GM18870 (cell line): ENCODE data around the gene REPS1.
A peak's percentile ranks its signal among the peaks of the same experiment; 100 is the strongest.

Experiments
- ATAC-seq: cut with Tn5 transposase; IDR thresholded peaks from one replicate; pipeline ENCODE4 v1.9.1; 2021; ENCODE audit warnings: moderate library complexity; ENCODE audit not compliant: unreplicated experiment

The REPS1 gene

DNA sequence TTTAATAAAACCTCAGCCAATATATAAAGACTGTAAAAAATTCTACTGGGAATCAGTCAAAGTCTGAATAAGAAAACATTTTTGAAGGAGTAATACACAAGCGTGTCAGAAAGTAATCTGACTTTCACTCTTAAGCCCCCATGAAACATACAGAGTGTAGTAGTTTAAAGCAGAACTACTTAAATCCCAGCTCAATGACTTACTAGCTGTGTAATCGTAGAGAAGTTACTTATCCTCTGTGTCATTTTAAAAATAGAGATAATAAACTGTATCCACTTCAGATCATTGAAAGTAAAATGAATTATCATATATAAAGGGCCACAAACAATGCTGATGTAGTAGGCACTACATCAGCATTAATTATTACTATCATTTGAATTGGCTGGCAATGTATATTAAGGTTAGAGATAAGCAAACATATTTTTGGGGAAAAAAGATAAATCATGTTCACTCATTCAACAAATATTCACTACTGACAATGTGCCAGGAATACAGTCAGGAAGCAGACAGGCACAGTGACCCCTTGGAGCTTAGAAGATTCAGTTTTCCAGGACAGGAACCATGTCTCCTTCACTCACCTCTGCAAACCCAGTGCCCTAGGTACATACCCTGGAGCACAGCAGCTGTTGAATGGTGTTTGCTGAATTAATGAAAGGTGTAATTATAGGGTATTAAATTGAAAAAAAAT is 14.4 kb downstream of the REPS1 start:
- no peak for ATAC-seq

DNA sequence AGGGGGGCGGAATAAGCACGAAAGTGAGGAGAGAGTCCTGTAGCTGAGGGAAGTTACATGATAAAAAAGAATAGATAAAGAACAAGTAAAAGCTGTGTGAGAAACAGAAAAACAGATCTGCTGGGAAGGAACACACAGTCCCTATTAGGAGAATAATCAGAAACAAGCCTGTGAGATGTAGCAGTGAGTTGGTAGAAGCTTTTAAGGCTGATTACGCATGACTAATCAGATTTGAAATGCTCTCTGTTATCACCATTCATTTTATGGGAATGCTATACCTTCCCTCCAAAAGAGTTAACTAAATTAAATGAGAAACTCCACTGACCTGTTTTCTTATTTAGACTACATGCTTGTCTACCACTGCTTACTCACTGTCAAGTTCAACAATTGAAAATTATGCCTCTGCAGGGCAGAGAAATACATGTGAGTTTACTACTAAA is 15.8 kb downstream of the REPS1 start:
- no peak for ATAC-seq

DNA sequence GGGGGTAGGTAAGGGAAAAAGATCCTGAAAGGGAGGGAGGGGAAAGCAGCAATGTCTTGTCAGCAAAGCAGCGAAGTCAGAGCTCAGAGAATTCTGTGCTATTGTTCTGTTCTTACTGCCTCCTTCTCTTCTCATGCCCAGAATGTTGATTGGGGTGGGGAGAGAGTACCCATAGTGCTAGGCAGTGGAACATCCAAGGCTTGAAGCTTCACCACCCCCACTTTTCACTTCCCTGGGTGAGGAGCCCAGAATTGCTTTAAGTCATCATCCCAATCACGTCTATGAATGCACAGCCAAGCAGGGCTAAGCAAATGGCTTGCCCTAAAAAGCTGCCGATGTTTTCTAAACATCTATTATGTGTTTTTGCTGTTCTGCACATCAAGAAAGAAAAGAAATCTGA is 16.5 kb downstream of the REPS1 start:
- no peak for ATAC-seq

DNA sequence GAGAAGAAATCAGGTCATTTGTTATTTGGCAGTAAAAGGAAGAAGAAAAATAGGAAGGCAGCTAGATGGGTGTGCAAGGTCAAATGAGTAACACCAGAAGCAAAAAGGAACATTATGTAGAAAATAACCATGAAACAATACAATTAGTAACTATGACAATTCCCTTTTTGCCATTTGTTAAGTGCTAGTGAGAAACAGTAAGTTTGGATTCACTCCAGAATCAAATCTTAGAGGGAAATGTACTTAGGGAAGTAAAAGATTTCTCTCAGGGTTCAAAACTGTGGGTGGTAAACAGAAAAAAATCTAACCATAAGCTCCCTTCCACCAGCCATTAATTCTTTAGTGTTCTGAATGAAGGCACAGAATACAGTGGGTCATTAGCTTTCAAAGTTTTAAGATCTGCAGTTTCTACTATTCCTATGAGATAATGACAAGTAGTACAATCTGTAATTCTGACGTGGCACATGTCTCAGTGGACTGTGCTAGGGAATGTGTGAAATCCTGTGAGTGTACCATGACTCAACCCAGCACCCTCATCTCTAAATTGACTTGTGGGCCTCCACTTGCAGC is 17.1 kb downstream of the REPS1 start:
- ATAC-seq = no peak

DNA sequence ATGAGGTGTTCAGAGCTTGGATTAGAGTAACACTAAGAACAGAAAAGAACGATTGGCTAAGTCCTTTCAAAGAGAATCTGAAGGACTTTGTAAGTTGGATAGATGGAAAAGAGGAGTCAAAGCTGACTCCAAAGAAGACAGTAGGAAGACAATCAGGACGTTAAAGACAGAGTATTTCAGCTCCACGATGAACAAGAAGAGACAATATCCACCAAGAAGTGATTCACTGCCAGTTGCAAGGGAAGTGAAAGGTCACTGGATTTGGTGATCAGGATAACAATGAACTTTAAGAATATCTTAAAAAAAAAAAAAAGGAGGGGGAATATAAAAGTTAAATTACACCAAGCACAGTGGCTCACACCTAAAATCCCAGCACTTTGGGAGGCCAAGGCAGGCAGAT is 17.9 kb downstream of the REPS1 start:
- ATAC-seq = no peak

DNA sequence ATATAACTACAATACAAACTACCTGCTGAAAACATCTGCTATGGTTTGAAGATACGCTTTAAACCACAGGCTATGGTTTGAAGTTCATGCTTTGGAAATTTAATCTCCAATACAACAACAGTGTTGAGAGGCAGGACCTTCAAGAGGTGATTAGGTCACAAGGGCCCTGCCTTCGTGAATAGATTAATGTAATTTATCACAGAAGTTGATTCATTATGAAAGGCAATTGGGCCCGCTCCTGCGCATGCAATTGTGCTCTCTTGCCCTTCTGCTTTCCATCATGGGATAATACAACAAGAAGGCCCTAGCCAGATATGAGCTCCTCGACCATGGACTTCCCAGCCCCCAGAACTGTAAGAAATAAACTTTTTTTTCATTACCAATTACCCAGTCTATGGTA is 21.2 kb downstream of the REPS1 start:
- no peak for ATAC-seq

DNA sequence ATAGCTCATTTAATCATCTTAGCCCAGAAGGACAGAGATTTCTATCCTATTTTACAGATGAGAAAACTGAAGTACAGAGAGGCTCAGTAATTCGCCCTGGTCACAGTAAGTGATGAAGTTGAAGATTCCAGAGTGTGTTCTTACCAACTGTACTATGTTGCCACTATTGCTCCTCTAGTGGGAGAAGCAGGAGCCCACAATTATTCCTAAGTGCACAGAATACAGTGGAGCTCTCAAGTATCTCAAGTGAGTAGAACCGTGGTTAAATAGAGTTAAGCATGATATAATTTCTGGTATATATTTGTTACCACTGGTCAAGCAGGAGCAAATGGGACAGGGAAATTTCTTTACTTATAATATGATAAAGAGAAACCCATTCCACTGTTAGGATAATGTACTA is 22.1 kb downstream of the REPS1 start:
- no peak for ATAC-seq

DNA sequence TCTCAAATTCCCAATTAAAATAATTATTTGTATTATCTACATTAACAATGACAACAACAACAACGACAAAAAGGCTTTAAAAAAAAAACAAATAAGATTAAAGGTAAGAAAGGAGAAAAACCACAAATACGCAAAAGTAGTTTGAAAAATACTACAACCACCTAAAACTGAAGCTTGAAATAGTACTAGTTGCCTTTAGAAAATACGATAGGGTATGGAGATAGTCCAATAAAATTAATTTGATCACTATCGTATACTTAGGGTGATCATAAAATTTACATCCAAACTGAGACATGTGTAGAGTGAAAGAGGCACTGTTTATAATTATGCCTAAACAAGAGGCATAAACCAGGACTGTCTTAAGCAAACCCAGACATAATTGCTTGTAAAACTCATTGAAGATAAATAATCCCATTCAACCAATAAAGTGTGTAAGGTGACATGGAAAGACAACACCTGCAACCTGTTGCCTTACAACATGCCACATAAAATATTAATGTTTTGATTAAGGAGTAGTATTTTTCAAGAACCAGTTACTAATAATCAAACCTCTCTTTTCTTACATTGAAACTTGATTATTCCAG is 22.7 kb downstream of the REPS1 start:
- no peak for ATAC-seq

DNA sequence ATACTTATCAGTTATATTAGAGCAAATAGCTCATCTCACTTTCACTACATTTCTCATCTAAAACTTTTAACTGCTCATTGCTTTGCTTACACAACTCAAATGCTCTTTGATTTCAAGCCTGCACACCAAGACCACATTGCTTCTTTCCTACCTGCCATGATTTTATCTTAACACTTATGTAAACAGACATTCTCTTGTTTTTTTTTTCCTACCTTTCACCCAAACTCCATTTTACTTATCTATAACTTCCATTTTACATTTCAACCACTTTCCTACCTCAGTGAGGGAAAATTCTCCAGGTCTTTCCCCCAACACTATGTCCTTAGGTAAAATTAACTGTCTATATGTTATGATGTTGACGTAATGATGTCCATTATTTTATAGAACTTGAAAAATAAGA is 24.0 kb downstream of the REPS1 start:
- ATAC-seq = no peak

DNA sequence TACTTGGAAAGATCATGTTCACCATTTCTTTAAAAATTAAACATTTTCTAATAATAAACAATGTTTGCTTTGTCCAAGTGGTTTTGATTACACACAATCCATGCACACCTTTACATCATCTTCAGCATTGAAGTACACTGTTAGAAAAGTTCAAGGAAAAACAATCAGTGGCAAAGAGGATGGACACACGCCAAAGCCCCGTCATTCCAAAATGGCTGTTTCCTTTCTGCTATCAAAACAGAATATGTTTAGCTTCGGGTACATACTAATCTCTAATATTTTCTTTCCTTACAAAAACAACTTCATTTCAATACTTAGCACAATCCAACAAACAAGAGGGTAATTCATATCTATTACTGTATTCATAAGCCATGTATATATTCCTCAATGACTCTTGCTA is 24.5 kb downstream of the REPS1 start:
- ATAC-seq = no peak

DNA sequence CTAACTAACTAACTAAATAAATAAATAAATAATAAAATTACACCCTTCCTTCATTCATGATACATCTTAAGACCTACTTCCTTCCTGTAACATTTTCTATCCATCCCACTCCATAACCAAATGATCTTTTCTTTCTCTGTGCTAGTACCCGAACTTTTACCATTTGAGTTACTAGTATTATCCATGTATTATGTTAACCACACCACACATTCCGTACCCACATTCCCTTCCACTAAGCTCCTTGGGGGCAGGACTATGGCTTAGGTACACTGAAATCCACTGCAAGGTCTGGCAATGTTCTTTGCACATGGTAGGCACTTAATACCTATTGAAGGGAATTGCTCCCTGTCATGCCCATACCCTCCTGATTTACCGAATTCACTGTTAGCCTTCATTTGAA is 24.9 kb downstream of the REPS1 start:
- no peak for ATAC-seq

DNA sequence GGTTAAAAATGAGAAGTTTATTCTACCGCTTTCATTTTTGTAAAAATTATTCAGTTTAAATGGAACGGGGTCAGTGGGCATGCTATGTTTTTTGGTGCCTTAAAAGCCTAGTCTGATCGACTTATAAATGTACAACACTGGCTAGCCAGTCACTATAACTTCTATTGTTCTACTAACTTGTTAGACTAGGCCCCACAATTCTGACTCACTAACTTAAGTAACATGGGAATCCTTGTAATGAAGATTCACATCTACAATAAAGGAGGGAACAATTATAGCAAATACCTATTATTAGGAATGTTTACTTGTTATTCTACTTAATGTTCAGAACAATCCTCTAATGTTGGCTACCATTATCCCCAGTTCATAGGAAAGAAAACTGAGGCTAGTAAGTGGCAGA is 28.5 kb downstream of the REPS1 start:
- no peak for ATAC-seq

DNA sequence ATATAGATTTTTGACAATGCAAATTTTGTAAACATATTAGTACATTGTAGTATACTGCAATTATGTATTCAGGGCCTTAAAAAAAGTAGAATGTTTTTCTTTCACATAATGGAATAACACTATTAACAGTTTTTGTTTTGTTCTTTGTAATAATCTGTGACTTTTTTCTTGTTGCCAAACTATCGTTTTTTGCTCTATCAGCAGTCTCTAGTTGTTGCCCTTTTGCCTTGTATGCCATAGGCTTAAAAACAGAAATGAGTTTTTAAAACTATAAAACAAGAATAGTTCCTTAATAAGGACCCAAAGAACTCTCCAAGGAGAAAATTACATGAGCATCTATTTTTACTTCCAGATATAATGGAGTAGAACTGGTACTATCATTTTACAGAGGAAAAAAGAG is 29.5 kb downstream of the REPS1 start:
- ATAC-seq = no peak

DNA sequence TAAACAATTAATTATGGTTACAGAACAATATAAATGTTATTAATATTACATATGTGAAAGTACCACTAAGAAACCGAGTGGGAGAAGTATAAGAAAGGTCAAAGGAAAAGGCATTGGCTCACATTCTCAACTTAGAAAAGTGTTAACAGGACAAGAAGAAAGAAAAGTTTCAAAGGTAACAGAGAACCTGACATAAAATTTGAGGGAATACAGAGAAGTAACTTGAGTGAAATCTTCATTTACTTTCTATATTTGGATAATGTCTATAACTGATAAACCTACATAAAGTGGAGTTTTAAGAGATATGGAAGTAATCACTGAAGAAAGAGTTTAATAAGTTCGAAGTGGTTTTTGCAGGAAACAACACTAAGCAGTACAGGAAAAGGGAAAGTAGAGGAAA is 30.1 kb downstream of the REPS1 start:
- no peak for ATAC-seq

DNA sequence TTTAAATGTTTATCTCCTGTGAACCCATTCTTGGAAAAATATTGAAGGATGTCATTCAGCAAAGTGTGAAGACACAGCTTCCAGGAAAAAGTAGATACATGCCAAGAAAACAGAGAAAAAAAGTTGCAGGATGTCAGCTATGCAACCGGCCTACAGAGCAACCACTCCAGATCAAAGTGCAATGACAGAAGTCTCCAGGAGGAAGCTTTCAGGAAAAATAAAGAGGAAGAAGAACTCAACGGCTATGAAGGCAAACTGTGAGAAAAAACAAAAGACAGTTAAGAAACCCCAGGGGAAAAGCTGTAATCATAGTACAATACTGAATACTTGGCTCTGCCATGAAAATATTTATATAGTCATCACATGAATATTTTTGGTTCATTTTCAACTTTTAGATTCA is 30.6 kb downstream of the REPS1 start:
- no peak for ATAC-seq

DNA sequence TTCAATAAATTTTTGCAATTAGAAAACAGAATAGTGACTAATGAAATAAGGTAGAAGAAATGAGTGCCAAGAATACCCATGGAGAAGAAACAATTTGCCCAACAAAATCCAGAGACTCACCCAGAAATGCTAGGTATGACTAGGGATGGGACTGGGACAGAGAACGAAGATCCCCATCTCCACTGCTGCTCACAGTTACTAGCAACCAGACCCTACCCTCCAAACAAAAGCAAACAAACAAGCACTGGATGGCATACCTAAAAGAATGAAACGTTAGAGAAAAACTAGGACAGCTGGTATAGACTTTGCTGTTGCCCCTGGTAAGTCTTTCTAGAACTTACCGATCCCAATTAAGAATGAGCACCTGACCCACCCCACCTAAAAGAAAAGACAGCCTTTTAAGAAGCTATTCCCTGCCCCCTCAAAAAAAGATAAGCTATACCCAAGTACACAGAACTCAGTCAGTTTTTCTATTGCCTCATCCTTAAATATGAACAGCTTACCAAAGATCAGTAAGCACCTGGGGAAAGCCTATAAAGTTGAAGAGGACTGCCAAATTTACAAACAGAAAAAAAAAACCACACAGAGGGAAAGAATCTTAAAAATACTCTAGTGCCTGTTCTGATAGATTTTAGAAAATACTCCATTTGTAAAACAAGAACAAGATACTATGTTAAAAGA is 31.7 kb downstream of the REPS1 start:
- ATAC-seq = no peak

DNA sequence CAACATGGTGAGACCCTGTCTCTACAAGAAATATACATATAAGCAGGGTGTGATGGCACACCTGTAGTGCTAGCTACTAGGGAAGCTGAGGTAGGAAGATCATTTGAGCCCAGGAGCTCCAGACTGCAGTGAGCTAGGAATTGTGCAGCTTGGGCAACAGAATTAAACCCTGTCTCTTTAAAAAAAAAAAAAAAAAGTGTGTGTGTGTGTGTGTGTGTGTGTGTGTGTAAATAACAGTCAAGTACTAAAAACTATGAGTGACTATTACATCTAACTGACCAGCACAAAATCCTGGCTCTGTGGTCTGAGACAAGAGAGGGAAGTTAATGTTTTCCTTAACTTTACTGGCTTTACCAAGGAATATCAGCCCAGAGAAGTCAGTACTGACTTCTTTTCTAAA is 32.8 kb downstream of the REPS1 start:
- ATAC-seq = no peak

DNA sequence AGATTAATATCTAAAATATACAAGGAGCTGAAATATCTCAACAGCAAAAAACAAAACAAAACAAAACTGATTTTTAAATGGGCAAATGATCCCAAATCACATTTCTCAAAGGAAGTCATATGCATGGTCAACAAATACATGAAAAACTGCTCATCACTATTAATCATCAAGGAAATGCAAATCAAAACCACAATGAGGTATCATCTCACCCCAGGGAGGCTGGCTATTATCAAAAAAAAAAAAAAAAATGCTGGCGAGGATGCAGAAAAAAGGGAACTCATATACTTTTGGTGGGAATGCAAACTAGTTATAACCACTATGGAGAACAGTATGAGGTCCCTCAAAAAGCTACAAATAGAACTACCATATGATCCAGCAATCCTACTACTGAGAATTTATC is 34.6 kb downstream of the REPS1 start:
- ATAC-seq = peak; percentile 47

DNA sequence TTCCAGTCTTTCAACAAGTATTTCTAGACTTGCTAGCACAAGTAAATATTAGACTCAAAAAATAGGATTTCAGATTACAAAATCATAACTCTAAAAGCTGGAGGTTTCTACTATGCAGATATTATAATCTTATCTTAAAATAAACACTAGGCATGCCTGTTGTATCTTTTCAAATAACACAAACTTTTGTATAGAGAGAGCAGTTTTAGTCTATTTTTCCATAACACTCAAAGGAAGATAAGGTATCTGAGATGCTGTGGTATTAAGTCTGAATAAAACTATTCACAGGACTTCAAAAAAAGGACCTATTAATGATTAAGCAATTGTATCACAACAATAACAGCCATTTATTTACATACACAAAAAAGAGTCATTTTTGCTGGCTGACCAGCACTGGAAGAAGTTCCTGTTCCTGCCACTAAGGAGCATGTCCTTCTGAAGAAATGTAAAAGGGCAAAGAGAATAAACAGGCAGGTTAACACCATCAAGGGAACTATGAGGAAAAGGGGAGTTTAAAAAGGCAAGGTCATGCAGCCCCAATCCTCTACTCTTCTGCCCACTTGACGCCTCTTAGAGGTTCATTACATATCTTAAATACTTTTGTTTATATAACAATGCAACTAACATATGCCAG is 39.4 kb downstream of the REPS1 start:
- ATAC-seq = no peak

DNA sequence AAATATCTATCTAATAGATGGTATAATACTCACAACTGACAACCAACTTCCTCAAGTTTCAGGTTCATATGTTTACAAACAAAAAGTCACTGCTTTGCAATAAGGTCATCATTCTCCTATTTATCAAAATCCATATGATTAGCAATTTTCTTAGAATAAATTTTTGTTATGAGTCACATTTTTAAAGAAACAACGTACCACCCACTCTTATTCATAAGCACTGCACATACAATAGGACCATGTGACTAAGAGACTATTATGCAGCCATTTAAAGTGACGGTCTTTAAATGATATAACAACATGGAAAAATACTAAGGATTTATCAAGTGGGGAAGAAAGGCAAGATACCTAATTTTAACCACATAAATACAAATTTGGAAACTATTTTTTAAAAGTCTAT is 40.0 kb downstream of the REPS1 start:
- ATAC-seq = no peak

DNA sequence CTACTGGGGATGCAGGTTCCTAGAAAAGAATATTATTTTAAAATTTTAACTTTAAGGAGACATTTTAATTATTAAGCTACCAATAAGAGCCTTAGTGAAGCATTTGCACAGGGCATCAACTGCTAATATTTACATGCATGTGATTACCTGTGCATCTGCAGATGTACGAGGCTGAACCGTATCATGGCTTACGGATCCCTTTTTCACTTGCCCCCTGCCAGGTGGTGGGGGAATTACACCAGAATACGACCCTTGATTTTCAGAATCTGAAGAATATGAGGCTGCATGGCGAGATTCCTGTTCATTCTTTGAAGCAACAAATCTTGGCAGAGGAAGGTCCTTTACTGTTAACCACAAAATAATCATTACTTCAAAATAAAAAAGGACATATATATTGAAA is 42.7 kb downstream of the REPS1 start:
- no peak for ATAC-seq

DNA sequence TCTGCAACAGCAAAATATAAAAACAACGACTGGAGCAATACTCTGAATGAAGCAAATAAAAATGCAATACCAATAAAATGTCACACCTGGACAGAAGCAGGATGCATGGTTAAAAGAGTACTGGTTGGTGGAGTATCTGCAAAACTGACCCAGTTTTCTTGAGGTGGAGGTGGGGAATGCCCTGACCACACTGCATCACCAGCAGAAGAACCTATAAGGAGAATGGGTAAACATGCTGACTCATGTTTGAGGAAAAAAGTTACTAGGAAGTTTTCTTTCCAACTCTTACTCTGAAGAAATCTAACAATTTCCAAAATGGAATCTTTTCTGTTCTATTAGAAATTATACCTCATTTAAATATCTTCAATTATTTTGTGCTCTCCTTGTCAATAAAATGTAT is 43.6 kb downstream of the REPS1 start:
- ATAC-seq = no peak
